ENCODE data around the gene UGT8.

UGT8 gene

DNA sequence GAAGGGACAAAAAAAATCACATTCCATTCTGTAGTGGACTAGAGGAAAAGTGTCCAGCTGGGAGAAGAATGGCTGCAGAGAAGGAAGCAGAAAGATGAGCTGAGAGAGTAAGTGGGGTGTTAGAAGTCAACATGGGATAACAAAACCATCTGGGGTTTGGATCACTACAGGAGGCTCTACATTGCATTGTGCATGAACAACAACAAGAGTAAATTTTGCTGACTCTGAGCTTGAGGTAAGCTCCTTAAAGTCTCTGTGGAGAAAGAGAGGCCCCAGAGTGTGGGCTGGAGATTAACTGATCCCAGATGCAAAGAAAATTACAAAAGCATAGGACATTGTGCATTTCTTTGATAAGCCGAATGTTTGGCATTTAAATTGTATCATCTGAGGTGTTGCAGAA is 128.9 kb downstream of the UGT8 start:
- no peak overlapping the region for H3K4me3 ChIP-seq (ENCODE audit: low read depth in 1 of 5, low read length in 5 of 5)
- no peaks in the 10 kb centered on the region for H3K9me3 ChIP-seq (ENCODE audit: control insufficient read depth in 5 of 5, low read length in 5 of 5)
- H3K36me3 ChIP-seq (ENCODE audit: control insufficient read depth in 5 of 5, insufficient read depth in 5 of 5, low read length in 5 of 5), result no peaks in the 10 kb centered on the region
- H3K27me3 ChIP-seq (ENCODE audit: control insufficient read depth in 5 of 5, insufficient read depth in 4 of 5, low read length in 5 of 5), result no peaks in the 10 kb centered on the region
- H3K4me1 ChIP-seq (ENCODE audit: control insufficient read depth in 5 of 5, insufficient read depth in 5 of 5, low read length in 5 of 5), result no peaks in the 10 kb centered on the region
- H3K9ac ChIP-seq (ENCODE audit: low read length in 5 of 5), result no peak overlapping the region
- H3K27ac ChIP-seq (ENCODE audit: low read depth, low read length), result no peak overlapping the region
